Endometrial microvascular endothelial cells (primary cell): ENCODE results near the gene PURB. TPM values are rescaled to one million over a fixed set of nuclear protein-coding genes. Genes with fewer than 3 reads are reported as not detected.

Experiments
- total RNA-seq: library from RNA; depleted of rRNA; stranded (reverse); fragments of >200 nt; gene quantifications from one replicate; pipeline ENCODE4 v1.2.3, GENCODE V29; 2015; ENCODE audit errors: inconsistent ontology term

PURB gene
- total RNA-seq, 1 donor from 2014 or later: 18.0 TPM

Other genes starting within 250 kb of the PURB start
- gene ZMIZ2, start 136.7 kb downstream of the PURB start, total RNA-seq: 25.4 TPM
- 4,454 TPM for gene PPIA, start 88.8 kb downstream of the PURB start, total RNA-seq
- 181 TPM for gene H2AZ2, start 37.4 kb downstream of the PURB start, total RNA-seq
- not detected for gene MYO1G, start 93.5 kb upstream of the PURB start, total RNA-seq
- 70.8 TPM for gene CCM2, start 114.7 kb upstream of the PURB start, total RNA-seq
- gene NACAD, start 203.4 kb upstream of the PURB start, total RNA-seq: 2.3 TPM
- gene TBRG4, start 226.2 kb upstream of the PURB start, total RNA-seq: 77.6 TPM